GM23248 (cell line): ENCODE measurements around the gene HOXD1.

Experiments used
- EZH2 ChIP-seq: fragments of 200-600 bp; sonication (generic); IDR thresholded peaks from 2 replicates; pipeline ENCODE4 v1.6.1; 2018; ENCODE audit warnings: antibody characterized with exemption, mild to moderate bottlenecking; ENCODE audit not compliant: insufficient read depth, poor library complexity, severe bottlenecking
- EZH2phosphoT487 ChIP-seq: fragments of 200-600 bp; sonication (generic); IDR thresholded peaks from 2 replicates; pipeline ENCODE4 v1.6.1; 2018; ENCODE audit warnings: antibody characterized with exemption, moderate library complexity, mild to moderate bottlenecking, low read depth; ENCODE audit not compliant: insufficient read depth

DNA sequence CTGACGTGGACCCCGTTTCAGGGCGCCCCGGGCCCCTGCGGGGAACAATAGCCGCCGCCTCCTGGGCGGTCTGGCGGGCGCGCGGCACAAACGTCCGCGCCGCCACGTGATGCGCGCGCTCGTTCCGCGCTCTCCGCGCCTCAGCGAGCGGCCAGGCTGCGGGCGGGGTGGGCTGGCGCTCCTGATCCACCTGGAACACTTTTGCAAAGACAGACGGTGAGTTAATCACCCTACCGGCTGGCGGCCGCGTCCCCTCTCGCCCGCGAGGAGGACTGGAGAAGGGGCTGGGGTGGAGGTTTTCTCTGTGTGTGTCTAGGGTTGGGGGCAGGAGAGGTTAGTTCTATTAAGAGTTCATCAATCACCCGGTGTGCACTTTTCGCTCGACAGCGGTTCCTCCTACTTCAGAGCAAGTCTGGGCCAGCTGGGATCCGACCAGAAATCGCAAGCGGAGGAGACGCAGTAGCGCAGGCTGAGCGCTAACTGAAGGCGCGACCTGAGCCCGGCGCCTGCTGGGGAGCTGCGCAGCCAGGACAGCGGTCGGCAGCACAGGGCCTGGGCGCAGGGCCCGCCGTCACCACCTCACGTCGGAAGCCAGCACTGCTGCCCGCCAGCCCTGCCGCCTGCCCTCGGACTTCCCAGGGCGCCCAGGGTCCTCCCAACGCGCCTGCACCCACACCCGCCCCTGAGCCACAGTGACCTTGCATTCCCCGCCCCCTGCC, 10.3 kb upstream of the HOXD1 start:
- no peak for TF ChIP-seq EZH2phosphoT487
- no peak for TF ChIP-seq EZH2
